ENCODE data around the gene ELF5. TPM values are rescaled to one million over a fixed set of nuclear protein-coding genes. Genes with fewer than 3 reads are reported as not detected.

The ELF5 gene
- total and polyA plus RNA-seq, 2 of the 8 experiments (the other 6 are each of a cell fraction or from before 2014, with no cell fraction given): not detected

- POLR2A ChIA-PET (ENCODE audit: partially characterized antibody): no interaction called here
Measured at GRCh38 chr11:34542089-34542488, 28.5 kb upstream of the ELF5 start.

More at GRCh38 chr11:34542089-34542488, 28.5 kb upstream of the ELF5 start:
- no peak overlapping the region for H4K8ac ChIP-seq (ENCODE audit: extremely low read depth, insufficient read depth, low read length)
- H3K4ac ChIP-seq (replicated peaks; ENCODE audit: insufficient read length, low read depth, low read length): no peak overlapping the region
- H4K5ac ChIP-seq (ENCODE audit: insufficient read length, low read depth, low read length): no peak overlapping the region
- no peaks in the 10 kb centered on the region for H3K9me3 ChIP-seq (ENCODE audit: insufficient read depth in 2 of 2, low read depth in 1 of 2, low read length in 1 of 2)
- no peak for DNase-seq (ENCODE audit: low read depth in 1 of 2, low spot score in 2 of 2)
- H3K14ac ChIP-seq (ENCODE audit: insufficient read length): no peak overlapping the region
- no peak overlapping the region for H3K23ac ChIP-seq (ENCODE audit: insufficient read length)
- no peak overlapping the region for H2BK20ac ChIP-seq (ENCODE audit: low read length)
- H3K4me2 ChIP-seq (ENCODE audit: insufficient read depth in 1 of 2, low read depth in 2 of 2, low read length in 2 of 2): no peak overlapping the region
- no peak overlapping the region for H3K56ac ChIP-seq (replicated peaks; ENCODE audit: insufficient read length, low read depth, low read length)
- H2BK120ac ChIP-seq (replicated peaks; ENCODE audit: low read depth, low read length): no peak overlapping the region
- no peaks in the 10 kb centered on the region for H3K4me1 ChIP-seq (replicated peaks in 1 of 4; ENCODE audit: control insufficient read depth in 3 of 4, insufficient read depth in 4 of 4, low read length in 3 of 4)
- no peaks in the 10 kb centered on the region for H3K79me2 ChIP-seq (ENCODE audit: control insufficient read depth in 1 of 2, insufficient read depth in 2 of 2, low read length in 2 of 2)
- H2BK12ac ChIP-seq (ENCODE audit: low read depth, low read length): no peak overlapping the region
- H3K9ac ChIP-seq (replicated peaks in 1 of 4; ENCODE audit: extremely low read depth in 1 of 4, low read depth in 3 of 4, low read length in 3 of 4): no peak overlapping the region
- H2BK15ac ChIP-seq (ENCODE audit: low read length): no peak overlapping the region
- H4K91ac ChIP-seq (replicated peaks; ENCODE audit: insufficient read length, low read length): no peak overlapping the region
- no peaks in the 10 kb centered on the region for H4K20me1 ChIP-seq (replicated peaks in 1 of 2; ENCODE audit: control insufficient read depth in 1 of 2, insufficient read depth in 2 of 2, low read length in 2 of 2)
- H2AK5ac ChIP-seq (ENCODE audit: low read depth, low read length): no peak overlapping the region
- no peak overlapping the region for H3K4me3 ChIP-seq (ENCODE audit: extremely low read depth in 1 of 4, insufficient read depth in 2 of 4, low read depth in 3 of 4, low read length in 4 of 4)
- H3K18ac ChIP-seq (ENCODE audit: extremely low read depth, low read length): no peak overlapping the region
- no peak overlapping the region for H2AFZ ChIP-seq (ENCODE audit: low read length)
- no peaks in the 10 kb centered on the region for H3K27me3 ChIP-seq (replicated peaks in 1 of 4; ENCODE audit: control insufficient read depth in 3 of 4, extremely low read depth in 1 of 4, insufficient read depth in 3 of 4, low read length in 3 of 4)
- H3K27ac ChIP-seq (ENCODE audit: low read depth, low read length): no peak overlapping the region
- no peak overlapping the region for H2BK5ac ChIP-seq (ENCODE audit: low read depth, low read length)
- TF ChIP-seq POU5F1 (IDR thresholded peaks at IDR 0.05; ENCODE audit: low read depth, low read length): no peak
- TF ChIP-seq JUND (IDR thresholded peaks at IDR 0.05; ENCODE audit: low read length): no peak
- no peak for TF ChIP-seq PHF8 (conservative IDR thresholded peaks at IDR 0.05; ENCODE audit: low read depth, low read length)
- no peak for TF ChIP-seq CREB1 (IDR thresholded peaks at IDR 0.05)
- no peak for TF ChIP-seq SAP30 (IDR thresholded peaks at IDR 0.05; ENCODE audit: insufficient read depth, insufficient replicate concordance, low read length)
- TF ChIP-seq JUN (IDR thresholded peaks at IDR 0.05; ENCODE audit: low read depth, low read length): no peak
- TF ChIP-seq SIX5 (IDR thresholded peaks at IDR 0.05; ENCODE audit: low read depth, low read length): no peak
- TF ChIP-seq E2F6 (IDR thresholded peaks at IDR 0.05): no peak
- no peak for TF ChIP-seq FOSL1 (IDR thresholded peaks at IDR 0.05; ENCODE audit: insufficient read depth, low read depth, low read length)
- no peaks in the 10 kb centered on the region; the same call in 1 of the 2 replicates for H3K23me2 ChIP-seq (ENCODE audit: low read depth, low read length)
- H3K36me3 ChIP-seq (ENCODE audit: control insufficient read depth in 2 of 4, insufficient read depth in 4 of 4, low read length in 3 of 4): no peaks in the 10 kb centered on the region
- no peak for FAIRE-seq
- CTCF ChIA-PET (ENCODE audit: partially characterized antibody): interaction anchor here (0.7 to 2.4 kb wide), 4 partner anchors 9 to 40 kb away, joined by 3 to 13 read pairs (median 3); partner anchors contain the start of gene ELF5
- no peaks in the 10 kb centered on the region for H3K79me1 ChIP-seq (ENCODE audit: low read depth, low read length)

Measured in H1 (cell line).